Type B pancreatic cell (in vitro differentiated cells): ENCODE measurements around the gene MRPL55. TPM values are rescaled to one million over a fixed set of nuclear protein-coding genes. Genes with fewer than 3 reads are reported as not detected.

ENCODE experiments used
- DNase-seq: peaks from one replicate; pipeline ENCODE4 v3.0.0; 2021; ENCODE audit warnings: mixed read lengths; ENCODE audit not compliant: unreplicated experiment; ENCODE audit errors: extremely low spot score
- H3K27ac Mint-ChIP-seq: 2 replicates; pipeline ENCODE4 v1.8.0; 2021; ENCODE audit warnings: mild to moderate bottlenecking, mixed read lengths
- H3K27me3 Mint-ChIP-seq: 2 replicates; pipeline ENCODE4 v1.8.0; 2021; ENCODE audit warnings: mixed read lengths
- H3K36me3 Mint-ChIP-seq: 2 replicates; pipeline ENCODE4 v1.8.0; 2021; ENCODE audit warnings: mixed read lengths
- H3K4me1 Mint-ChIP-seq: one replicate; pipeline ENCODE4 v1.8.0; 2021; ENCODE audit warnings: mixed read lengths; ENCODE audit not compliant: unreplicated experiment
- H3K4me3 Mint-ChIP-seq: 2 replicates; pipeline ENCODE4 v1.8.0; 2021; ENCODE audit warnings: mild to moderate bottlenecking, mixed read lengths
- H3K9me3 Mint-ChIP-seq: 2 replicates; pipeline ENCODE4 v1.8.0; 2021; ENCODE audit warnings: mixed read lengths
- CTCF ChIP-seq: fragments of 200-600 bp; sonication (generic); conservative IDR thresholded peaks from 2 replicates; pipeline ENCODE4 v1.5.0; 2021; ENCODE audit warnings: antibody characterized with exemption, mild to moderate bottlenecking
- total RNA-seq: library from RNA; stranded (reverse); gene quantifications from 2 replicates; pipeline ENCODE4 v1.2.1, GENCODE V29; 2021; ENCODE audit warnings: low replicate concordance

The MRPL55 gene
- total RNA-seq, 1 donor from 2014 or later, result 47.4 TPM

GRCh38 chr1:228104526-228105269 lies 4.4 kb downstream of the MRPL55 start:
- no peaks in the 10 kb centered on the region for H3K36me3 Mint-ChIP-seq
- DNase-seq, result no peak
- H3K4me1 Mint-ChIP-seq, result peaks cover 14% of the 10 kb centered on the region
- no peaks in the 10 kb centered on the region for H3K9me3 Mint-ChIP-seq
- no peaks in the 10 kb centered on the region for H3K27me3 Mint-ChIP-seq
- peak overlapping the region; percentile 94 for H3K4me3 Mint-ChIP-seq
- peak overlapping the region; percentile 90 for H3K27ac Mint-ChIP-seq
- TF ChIP-seq CTCF, result no peak

GRCh38 chr1:228102791-228103620 lies 6.1 kb downstream of the MRPL55 start, which contains the start of gene C1orf35:
TSS of gene C1orf35 (minus strand) at chr1:228103325. CDS start at chr1:228103227, 98 bp downstream.
- H3K9me3 Mint-ChIP-seq, result no peaks in the 10 kb centered on the region
- peaks cover 9% of the 10 kb centered on the region for H3K36me3 Mint-ChIP-seq
- H3K27me3 Mint-ChIP-seq, result no peaks in the 10 kb centered on the region
- H3K4me3 Mint-ChIP-seq, result peak within 1 kb of the TSS; percentile 94
- DNase-seq, result peak; percentile 97
- peak within 1 kb of the TSS; percentile 90 for H3K27ac Mint-ChIP-seq
- H3K4me1 Mint-ChIP-seq, result peaks cover 14% of the 10 kb centered on the region
- TF ChIP-seq CTCF, result no peak

GRCh38 chr1:228101994-228102790 lies 6.9 kb downstream of the MRPL55 start:
- no peaks in the 10 kb centered on the region for H3K9me3 Mint-ChIP-seq
- DNase-seq, result no peak
- peak; percentile 34 for TF ChIP-seq CTCF
- no peaks in the 10 kb centered on the region for H3K27me3 Mint-ChIP-seq
- peaks cover 9% of the 10 kb centered on the region for H3K36me3 Mint-ChIP-seq
- peak overlapping the region; percentile 82 for H3K4me3 Mint-ChIP-seq
- H3K4me1 Mint-ChIP-seq, result peaks cover 14% of the 10 kb centered on the region
- no peak overlapping the region for H3K27ac Mint-ChIP-seq

GRCh38 chr1:228101614-228101993 lies 7.5 kb downstream of the MRPL55 start:
- Mint-ChIP-seq H3K27me3 (no peaks in the 10 kb centered on the region), H3K4me1 (peaks cover 14% of the 10 kb centered on the region), H3K9me3 (no peaks in the 10 kb centered on the region), H3K36me3 (peaks cover 9% of the 10 kb centered on the region), H3K4me3 (peak overlapping the region; percentile 78), H3K27ac (peak overlapping the region; percentile 70)
- TF ChIP-seq CTCF, result no peak
- DNase-seq, result no peak

GRCh38 chr1:228100822-228101613 lies 8.1 kb downstream of the MRPL55 start:
- Mint-ChIP-seq H3K4me3 (peak overlapping the region; percentile 78), H3K27ac (peak overlapping the region; percentile 70), H3K36me3 (peaks cover 9% of the 10 kb centered on the region), H3K27me3 (no peaks in the 10 kb centered on the region), H3K4me1 (peaks cover 14% of the 10 kb centered on the region), H3K9me3 (no peaks in the 10 kb centered on the region)
- TF ChIP-seq CTCF, result no peak
- DNase-seq, result no peak
